Central memory CD8-positive, alpha-beta T cell (primary cell): ENCODE results near the gene KDF1.

Experiments used
- ATAC-seq: fragments of 150-1000 bp; cut with Tn5 transposase; replicated peaks from 2 replicates; pipeline ENCODE4 v1.10.0; 2022; ENCODE audit warnings: mild to moderate bottlenecking, moderate FRiP score, moderate number of reproducible peaks; ENCODE audit not compliant: poor library complexity, severe bottlenecking; ENCODE audit errors: extremely low read depth
- DNase-seq, 2 donors: peaks; one replicate each; pipeline ENCODE4 v3.0.0; 2021; ENCODE audit warnings: low spot score in 2 of 2
- H3K27ac Mint-ChIP-seq: one replicate; pipeline ENCODE4 v1.8.0; 2022; ENCODE audit warnings: low read depth, mild to moderate bottlenecking, moderate library complexity, mixed read lengths
- H3K27me3 Mint-ChIP-seq: one replicate; pipeline ENCODE4 v1.8.0; 2022; ENCODE audit warnings: mixed read lengths
- H3K36me3 Mint-ChIP-seq: one replicate; pipeline ENCODE4 v1.8.0; 2022; ENCODE audit warnings: mild to moderate bottlenecking, moderate library complexity, mixed read lengths; ENCODE audit not compliant: insufficient read depth
- H3K4me1 Mint-ChIP-seq: one replicate; pipeline ENCODE4 v1.8.0; 2022; ENCODE audit warnings: mixed read lengths
- H3K4me3 Mint-ChIP-seq: one replicate; pipeline ENCODE4 v1.8.0; 2022; ENCODE audit warnings: mild to moderate bottlenecking, moderate library complexity, mixed read lengths
- H3K9me3 Mint-ChIP-seq: one replicate; pipeline ENCODE4 v1.8.0; 2022; ENCODE audit warnings: mixed read lengths

Gene KDF1

GRCh38 chr1:26913754-26914619 lies 46.3 kb downstream of the KDF1 start, which contains the start of gene NR0B2:
TSS of gene NR0B2 (minus strand) at chr1:26913975. CDS start at chr1:26913940, 35 bp downstream.
- H3K27ac Mint-ChIP-seq, result no peak within 1 kb of the TSS
- peaks cover 16% of the 10 kb centered on the region for H3K27me3 Mint-ChIP-seq
- no peaks in the 10 kb centered on the region for H3K9me3 Mint-ChIP-seq
- ATAC-seq (no peak), DNase-seq (no peak)
- H3K36me3 Mint-ChIP-seq, result no peaks in the 10 kb centered on the region
- no peaks in the 10 kb centered on the region for H3K4me1 Mint-ChIP-seq
- no peak within 1 kb of the TSS for H3K4me3 Mint-ChIP-seq

GRCh38 chr1:26913389-26913753 lies 46.9 kb downstream of the KDF1 start:
- ATAC-seq, result no peak
- H3K4me1 Mint-ChIP-seq, result no peaks in the 10 kb centered on the region
- H3K36me3 Mint-ChIP-seq, result no peaks in the 10 kb centered on the region
- no peak overlapping the region for H3K27ac Mint-ChIP-seq
- no peak for DNase-seq
- H3K4me3 Mint-ChIP-seq, result no peak overlapping the region
- H3K27me3 Mint-ChIP-seq, result peaks cover 16% of the 10 kb centered on the region
- no peaks in the 10 kb centered on the region for H3K9me3 Mint-ChIP-seq

- Mint-ChIP-seq H3K27ac (no peak overlapping the region), H3K27me3 (peaks cover 16% of the 10 kb centered on the region), H3K9me3 (no peaks in the 10 kb centered on the region), H3K36me3 (no peaks in the 10 kb centered on the region), H3K4me3 (no peak overlapping the region), H3K4me1 (no peaks in the 10 kb centered on the region)
- ATAC-seq (no peak), DNase-seq (no peak)
These were observed 48.1 kb downstream of the KDF1 start for GRCh38 chr1:26912147-26912490.

GRCh38 chr1:26911399-26912146 lies 48.7 kb downstream of the KDF1 start:
- Mint-ChIP-seq H3K27ac (no peak overlapping the region), H3K36me3 (no peaks in the 10 kb centered on the region), H3K27me3 (peaks cover 16% of the 10 kb centered on the region), H3K9me3 (no peaks in the 10 kb centered on the region), H3K4me3 (no peak overlapping the region), H3K4me1 (no peaks in the 10 kb centered on the region)
- DNase-seq (no peak), ATAC-seq (no peak)

GRCh38 chr1:26910343-26911160 lies 49.7 kb downstream of the KDF1 start:
- no peaks in the 10 kb centered on the region for H3K4me1 Mint-ChIP-seq
- no peaks in the 10 kb centered on the region for H3K9me3 Mint-ChIP-seq
- no peak overlapping the region for H3K27ac Mint-ChIP-seq
- DNase-seq (no peak), ATAC-seq (no peak)
- H3K4me3 Mint-ChIP-seq, result no peak overlapping the region
- H3K27me3 Mint-ChIP-seq, result peaks cover 16% of the 10 kb centered on the region
- H3K36me3 Mint-ChIP-seq, result no peaks in the 10 kb centered on the region

- Mint-ChIP-seq H3K27me3 (peaks cover 16% of the 10 kb centered on the region), H3K27ac (no peak overlapping the region), H3K9me3 (no peaks in the 10 kb centered on the region), H3K36me3 (no peaks in the 10 kb centered on the region), H3K4me1 (no peaks in the 10 kb centered on the region), H3K4me3 (no peak overlapping the region)
- ATAC-seq (no peak), DNase-seq (no peak)
These were observed 50.3 kb downstream of the KDF1 start for GRCh38 chr1:26909951-26910342.

- Mint-ChIP-seq H3K36me3 (no peaks in the 10 kb centered on the region), H3K27ac (no peak overlapping the region), H3K27me3 (peaks cover 16% of the 10 kb centered on the region), H3K4me3 (no peak overlapping the region), H3K9me3 (no peaks in the 10 kb centered on the region), H3K4me1 (peaks cover 2% of the 10 kb centered on the region)
- DNase-seq (no peak), ATAC-seq (no peak)
These were observed 53.0 kb downstream of the KDF1 start for GRCh38 chr1:26907071-26907917.

- Mint-ChIP-seq H3K4me3 (peak overlapping the region; percentile 88), H3K4me1 (peaks cover 32% of the 10 kb centered on the region), H3K36me3 (peaks cover 34% of the 10 kb centered on the region), H3K27me3 (no peaks in the 10 kb centered on the region), H3K9me3 (no peaks in the 10 kb centered on the region), H3K27ac (peak overlapping the region; percentile 99)
- DNase-seq, result no peak
- ATAC-seq, result no peak
These were observed 59.3 kb downstream of the KDF1 start for GRCh38 chr1:26900815-26901511.

- Mint-ChIP-seq H3K27ac (peak within 1 kb of the TSS; percentile 99), H3K4me3 (peak within 1 kb of the TSS; percentile 88), H3K4me1 (peaks cover 32% of the 10 kb centered on the region), H3K9me3 (no peaks in the 10 kb centered on the region), H3K27me3 (no peaks in the 10 kb centered on the region), H3K36me3 (peaks cover 41% of the 10 kb centered on the region)
- peak; percentile 78 to 80 for DNase-seq
- ATAC-seq, result peak; percentile 89
These were observed 60.1 kb downstream of the KDF1 start, which contains the start of gene GPATCH3 for GRCh38 chr1:26900001-26900814. TSS of gene GPATCH3 (minus strand) at chr1:26900467. CDS start at chr1:26900442, 25 bp downstream.
